Measurements from ENCODE around the gene CASP9.

The CASP9 gene

DNA sequence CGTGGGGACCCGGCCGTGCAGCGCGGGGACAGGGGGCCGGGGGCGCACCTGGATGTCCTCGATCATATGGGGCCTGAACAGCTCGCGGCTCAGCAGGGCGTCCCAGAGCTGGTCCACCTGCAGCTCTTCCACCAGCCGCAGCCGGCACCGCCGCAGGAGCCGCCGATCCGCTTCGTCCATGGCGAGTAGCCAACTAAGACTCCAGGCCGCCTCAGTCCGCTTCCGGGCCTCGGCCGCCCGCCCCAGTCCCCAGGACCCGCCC is at the start of gene CASP9:
CASP9 (minus strand) TSS at position 195 of the 262 bp plus-strand sequence; CDS start at position 180, 15 bp downstream.
- DNase-seq = no peak

DNA sequence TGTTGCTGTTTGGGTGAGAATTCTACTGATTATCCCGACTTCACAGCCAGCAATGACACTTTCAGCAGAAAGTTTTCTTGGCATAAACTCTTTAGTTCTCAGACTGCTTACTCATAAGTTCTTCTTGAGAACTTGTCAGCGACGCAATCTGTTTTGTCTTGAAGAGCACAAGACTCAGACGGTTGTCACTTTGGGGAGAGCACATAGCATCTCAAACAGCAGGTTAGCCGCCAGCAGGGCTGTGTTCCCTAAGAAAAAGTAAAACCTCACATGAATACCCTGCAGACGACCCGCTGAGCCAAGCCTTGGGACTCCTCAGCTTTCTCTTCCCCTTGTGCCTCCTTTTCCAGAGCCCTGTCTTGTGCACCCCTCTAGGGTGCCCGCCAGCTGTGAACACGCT is 49.5 kb upstream of the CASP9 start:
- no peak for DNase-seq

DNA sequence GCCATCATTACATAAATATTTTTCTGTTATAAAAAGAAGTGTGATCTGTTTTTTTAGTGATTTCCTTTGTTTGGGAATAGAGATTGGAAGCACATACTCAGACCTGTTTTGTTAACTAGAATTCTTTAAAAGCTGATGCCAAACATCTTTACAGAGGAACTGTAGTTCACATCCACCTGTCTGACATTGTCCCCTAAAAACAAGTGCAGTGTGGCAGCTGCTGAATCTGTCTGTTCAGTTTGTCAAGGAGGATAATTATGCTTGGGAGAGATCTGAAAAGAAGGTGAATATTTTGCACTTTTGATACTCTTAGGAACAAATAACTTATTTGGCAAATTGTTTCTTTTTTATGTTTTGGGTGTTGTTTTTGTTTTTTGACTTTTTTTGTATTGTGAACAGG is 47.3 kb upstream of the CASP9 start:
- DNase-seq = no peak

DNA sequence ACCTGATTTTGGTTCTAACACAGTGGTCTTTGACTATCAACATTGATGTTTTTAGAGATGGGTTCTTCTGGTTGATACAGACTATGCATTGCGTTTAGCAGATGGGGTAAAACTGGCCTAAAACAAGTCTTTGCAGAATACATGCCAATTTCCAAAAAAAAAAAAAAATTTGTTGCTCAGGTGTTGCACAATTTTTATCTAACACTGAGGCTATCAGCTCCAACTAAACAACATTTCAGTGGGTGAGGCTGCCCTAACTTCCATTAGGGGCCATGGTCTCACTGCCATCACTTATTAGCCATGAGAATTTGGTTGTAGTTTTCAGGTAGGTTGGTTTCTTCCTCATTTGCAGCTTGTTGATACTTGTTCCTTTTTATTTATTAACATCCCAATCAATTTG is 46.8 kb upstream of the CASP9 start:
- DNase-seq = no peak

DNA sequence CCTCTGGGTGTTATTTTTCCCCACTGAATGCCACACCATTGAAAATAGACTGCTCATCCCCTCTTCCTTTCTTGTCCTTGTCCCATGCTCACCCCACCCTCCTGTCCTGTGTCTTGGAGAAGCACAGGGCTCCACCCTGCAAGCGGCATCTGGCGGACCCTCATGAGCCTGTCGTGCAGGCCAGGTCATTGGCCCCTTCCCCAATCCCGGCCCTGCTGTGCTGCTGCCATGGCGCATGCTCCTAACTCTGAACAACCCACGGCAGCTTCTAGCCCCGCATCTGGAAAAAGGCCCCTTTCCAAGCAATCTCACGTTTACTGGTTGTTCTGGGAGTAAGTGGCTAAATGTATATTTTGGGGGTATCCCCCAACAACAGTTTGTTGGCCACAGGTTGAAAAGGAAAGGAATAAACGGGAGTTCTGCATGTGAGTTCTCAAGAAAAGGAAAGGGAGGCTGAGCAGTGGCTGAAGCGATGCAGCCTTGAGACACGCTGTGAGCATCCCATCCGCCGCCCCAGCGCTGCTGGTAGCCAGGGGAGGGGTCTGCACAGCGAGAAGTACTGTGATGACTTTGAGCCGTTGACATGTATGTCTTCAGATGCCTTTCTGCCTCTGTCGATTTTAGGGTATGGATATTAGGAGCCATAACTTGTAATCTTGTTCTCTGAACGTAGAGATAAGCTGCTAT is 44.5 kb upstream of the CASP9 start:
- DNase-seq = no peak

DNA sequence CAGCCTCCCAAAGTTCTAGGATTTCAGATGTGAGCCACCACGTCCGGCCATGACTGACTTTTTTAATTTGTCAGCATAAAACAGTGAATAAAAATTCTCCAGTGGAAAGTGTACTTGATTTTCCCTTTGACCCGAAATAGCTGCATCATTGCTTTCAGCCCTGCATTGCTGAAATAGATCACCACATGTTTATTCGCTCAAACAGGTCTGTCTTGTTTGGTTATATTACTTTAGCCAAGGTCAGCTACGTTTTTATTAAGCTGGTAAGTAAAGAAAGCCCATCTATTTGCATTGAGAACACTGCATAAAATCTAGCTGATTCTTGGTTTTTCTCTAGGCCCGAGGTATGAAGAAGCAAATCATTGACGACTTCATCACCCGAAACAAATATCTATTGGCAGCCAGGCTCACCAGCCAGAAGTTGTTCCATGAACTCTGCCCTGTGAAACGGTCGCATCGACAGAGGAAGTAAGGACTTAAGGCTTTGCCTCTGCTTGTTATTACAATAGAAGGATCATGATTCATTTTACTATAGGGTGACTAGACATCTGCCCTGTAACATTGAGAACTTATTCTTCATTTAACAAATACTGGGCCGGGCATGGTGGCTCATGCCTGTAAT is 35.3 kb upstream of the CASP9 start:
- no peak for DNase-seq

DNA sequence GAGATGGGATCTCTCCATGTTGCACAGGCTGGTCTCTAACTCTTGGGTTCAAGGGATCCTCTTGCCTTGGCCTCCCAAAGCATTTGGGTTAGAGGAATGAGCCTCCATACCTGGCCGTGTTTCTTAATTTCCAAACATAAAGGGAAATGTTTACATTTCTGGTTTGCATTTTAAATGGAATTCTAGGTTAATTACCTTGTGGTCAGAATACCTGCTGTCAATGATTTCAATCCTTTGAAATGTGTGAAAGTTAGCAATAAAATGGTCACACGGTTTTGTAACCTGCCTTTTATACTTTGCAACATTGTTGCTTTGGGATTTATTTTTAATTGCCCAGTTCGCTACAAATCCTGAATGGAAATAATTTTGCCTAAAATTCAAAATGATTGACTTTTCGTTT is 34.5 kb upstream of the CASP9 start:
- no peak for DNase-seq

DNA sequence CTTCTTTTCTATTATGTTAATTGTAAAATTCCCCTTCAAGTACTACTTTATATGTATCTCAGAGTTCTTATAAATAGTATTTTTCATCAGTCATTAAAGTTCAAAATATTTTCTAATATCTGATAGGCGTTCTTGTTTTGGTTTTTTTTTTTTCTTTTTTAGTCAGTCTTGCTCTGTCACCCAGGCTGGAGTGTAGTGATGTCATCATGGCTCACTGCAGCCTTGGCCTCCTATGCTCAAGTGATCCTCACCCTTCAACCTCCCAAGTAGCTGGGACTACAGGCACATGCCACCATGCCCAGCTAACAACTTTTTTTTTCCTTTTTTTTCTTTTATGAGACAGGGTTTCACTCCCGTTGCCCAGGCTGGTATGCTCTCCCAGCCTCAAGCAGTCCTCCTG is 33.6 kb upstream of the CASP9 start:
- no peak for DNase-seq

DNA sequence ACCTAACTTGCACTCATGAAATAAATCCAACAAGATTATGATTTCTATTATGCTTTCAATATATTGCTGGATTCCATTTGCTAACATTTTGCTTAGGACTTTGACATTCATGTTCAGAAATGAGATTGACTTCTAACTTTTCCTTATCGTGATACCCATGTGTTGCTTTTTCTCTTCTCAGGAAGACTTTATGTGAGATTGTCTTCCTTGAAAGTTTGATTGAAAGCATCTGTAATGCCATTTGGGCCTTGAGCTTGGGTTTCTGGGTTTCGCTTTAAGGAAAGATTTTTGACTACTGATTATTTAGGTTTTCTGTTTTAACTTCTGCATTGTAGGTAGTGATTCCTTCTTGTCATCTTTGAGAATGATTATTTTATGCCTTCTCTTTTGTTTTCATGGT is 33.0 kb upstream of the CASP9 start:
- DNase-seq = no peak

DNA sequence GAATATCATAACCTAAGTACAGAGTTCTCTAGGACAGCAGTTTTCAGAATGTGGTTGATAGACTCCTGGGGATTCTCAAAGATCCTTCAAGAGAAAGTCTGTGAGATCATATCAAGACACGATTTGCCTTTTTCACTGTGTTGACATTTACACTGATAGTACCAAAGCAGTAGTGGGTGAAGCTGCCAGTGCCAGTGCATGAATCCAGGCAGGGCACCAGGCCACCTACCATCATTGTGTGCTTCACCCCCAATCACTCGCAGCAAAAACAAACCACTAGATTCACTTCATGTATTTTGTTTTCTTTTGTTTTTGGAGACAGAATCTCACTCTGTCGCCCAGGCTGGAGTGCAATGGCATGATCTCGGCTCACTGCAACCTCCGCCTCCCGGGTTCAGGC is 26.6 kb upstream of the CASP9 start:
- DNase-seq = no peak

DNA sequence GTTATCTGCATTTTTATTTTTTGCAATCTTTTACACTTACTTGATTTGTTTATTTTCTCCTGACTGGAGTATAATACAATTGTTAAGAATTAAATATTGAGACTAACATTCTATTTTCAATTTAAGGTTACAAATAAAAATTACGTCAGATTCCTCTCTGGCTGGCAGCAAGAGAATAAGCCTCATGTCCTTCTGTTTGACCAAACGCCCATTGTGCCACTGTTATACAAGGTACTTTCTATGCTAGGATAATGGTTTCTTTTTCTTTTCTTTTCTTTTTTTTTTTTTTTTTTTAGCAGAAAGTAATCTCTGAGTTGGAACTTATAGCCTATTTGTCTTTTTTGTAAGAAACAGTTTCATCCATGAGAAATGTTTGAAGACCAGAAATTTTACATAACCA is 22.6 kb upstream of the CASP9 start:
- no peak for DNase-seq

DNA sequence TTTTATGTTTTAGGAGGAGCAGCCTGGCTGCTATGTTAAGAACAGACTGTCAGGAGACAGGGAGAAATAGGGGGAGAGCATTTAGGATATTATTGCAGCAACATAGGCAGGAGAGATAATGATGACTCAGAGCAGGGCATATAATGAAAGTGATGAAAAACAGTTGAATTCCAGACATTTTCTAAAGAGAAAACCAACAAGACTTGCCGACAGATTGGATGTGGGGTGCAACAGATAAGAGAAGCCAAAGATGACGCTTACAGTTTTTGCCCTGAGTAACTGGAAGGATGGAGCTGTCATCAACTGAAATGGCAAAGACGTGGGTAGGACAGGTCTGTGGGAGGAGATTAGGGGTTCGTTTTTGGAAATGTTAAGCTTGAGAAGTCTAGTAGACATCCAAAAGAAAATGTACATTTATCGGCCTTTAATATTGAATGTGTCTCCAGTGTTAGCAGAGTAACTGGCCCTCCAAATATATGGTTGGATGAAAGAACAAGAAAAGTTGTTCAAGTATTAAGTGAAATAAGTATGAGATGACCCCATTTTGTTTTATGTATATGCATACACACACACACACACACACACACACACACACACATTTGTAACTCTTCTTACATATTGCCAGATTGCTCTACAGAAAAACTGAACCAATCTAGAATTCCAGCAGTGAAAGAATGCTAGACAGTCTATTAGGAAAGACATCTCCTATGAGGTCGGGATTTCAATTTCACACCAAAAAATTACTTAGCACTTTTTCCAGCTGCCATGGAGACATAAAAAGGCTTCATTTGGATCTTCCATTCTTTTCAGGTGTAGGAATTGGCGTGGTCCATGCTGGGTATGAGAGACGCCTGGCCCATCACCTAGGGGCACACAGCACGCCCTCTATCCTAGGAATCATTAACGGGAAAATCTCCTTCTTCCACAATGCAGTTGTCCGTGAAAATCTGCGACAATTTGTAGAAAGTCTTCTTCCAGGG is 19.9 kb upstream of the CASP9 start:
- DNase-seq = no peak

DNA sequence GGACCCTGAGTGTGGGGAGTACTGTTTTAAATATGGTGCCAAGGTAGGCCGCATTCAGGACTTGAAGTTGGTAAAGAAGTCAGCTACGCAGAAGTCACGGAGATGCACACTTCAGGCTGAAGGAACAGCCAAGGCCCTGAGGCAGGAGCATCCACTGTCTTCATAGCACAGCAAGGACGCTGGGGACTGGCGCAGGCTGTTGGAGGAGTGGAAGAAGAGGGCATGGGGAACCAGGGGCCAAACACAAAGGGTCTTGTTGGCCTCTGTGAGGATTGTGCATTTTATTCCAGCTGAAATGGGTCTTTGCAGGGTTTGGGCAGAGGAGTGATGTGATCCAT is 19.2 kb upstream of the CASP9 start:
- DNase-seq = no peak

DNA sequence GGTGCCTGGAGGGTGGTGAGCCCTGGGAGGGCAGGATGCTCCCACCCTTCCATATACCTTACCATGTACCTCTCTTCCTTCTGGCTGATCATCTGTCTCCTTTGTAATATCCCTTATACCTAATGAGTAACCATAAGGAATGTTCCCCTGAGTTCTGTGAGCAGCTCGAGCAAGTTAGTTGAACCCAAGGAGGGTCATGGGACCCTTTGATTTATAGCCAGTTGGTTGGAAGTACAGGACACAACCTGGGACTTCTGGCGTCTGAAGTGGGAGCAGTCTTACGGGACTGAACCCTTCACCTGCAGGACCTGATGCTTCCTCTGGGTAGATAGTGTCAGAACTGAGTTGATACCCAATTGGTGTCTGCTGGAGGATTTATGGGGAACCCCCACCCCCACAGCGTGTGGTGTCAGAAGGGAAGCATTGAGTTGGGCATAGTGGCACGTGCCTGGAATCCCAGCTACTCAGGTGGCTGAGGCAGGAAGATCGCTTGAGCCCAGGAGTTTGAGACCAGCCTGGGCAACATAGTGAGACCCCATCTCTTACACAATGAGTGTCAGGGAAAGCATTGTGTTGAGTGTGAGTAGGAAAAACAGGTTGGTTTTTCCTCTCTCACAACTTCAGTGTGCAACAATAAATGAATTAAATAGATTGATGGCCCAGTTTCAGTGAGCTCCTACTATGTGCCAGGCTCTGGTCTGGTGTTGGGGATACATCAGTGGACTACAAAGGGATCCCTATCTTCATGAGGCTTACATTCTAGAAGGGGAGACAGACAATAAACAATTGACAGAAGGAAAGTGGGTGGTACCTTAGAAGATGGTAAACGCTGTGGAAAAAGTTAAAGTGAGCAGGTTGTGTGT is 18.6 kb upstream of the CASP9 start:
- no peak for DNase-seq

DNA sequence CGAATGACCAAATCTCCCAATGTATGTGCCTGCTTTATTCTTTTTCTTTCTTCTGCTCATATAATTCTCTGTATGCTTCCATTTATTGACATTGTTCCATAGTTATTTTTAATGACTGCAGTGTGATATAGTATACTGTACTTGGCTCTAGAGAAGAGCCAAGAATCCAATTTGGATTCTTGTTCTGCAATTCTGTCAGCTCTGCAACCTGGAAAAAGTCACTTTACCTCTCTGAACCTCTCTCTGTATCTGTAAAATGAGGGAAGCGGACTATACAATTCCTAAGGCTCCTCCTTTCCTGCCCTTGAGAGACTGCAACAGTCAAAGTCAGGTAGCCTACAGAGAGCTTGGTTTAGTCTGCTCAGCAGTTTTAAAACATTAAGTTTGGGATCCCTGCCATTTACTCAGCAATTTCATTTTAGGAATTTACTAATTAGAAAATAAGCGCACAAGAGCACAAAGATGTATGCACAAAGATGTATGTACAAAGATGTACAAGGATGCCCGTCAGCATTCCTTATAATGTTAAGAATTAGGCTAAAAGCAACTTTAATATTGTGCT is 17.3 kb upstream of the CASP9 start:
- DNase-seq = no peak

DNA sequence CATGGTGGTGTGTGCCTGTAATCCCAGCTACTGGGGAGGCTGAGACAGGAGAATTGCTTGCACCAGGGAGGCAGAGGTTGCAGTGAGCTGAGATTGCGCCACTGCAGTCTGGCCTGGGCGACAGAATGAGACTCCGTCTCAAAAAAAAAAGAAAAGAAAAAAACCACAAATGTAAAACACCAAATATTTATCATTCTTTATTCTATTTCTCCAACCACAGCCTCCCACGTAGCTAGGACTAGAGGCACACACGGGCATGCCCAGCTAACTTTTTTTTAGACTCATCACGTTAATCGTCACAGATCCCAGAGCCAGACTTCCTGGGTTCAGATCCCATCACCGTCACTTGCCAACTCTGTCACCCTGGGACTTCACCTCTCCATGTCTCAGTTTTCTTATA is 16.2 kb upstream of the CASP9 start:
- DNase-seq = no peak

DNA sequence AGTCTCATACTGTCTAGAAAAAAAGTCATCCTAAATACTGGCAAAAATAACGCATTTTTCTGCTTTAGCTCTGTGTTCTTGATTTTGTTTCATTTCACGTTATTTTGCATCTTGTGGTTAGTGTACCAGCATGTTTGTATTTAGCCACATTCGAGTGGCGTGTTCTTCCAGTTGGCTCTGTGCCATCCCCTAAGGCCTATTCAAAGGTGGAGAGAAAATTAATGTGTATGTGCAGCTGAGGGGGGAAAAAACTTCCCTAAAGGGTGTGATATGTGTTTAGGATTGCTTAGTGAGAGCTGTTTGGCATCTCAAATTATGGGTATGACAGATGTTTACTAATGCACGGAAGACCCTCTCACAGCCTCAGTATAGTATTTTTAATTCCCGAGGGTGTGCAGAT is 14.8 kb upstream of the CASP9 start:
- no peak for DNase-seq

DNA sequence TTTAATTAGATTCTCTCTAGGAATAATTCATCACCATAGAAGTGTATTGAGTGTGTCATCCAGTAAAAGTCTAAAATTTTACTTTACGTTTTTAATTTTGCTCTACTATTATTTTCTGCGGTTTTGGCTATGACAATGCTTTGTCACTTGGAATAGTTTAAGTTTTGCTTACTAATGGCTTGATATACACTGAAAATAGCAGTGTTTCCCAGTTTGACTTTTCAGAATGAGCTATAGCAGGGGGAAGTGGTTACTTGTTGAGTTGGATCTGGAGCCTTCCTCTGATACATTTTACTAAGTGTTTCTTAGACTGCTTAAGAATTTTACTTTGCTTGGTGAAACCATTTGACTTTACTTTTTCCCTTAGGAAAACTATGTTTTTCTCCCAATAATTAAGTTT is 7.7 kb upstream of the CASP9 start:
- no peak for DNase-seq

DNA sequence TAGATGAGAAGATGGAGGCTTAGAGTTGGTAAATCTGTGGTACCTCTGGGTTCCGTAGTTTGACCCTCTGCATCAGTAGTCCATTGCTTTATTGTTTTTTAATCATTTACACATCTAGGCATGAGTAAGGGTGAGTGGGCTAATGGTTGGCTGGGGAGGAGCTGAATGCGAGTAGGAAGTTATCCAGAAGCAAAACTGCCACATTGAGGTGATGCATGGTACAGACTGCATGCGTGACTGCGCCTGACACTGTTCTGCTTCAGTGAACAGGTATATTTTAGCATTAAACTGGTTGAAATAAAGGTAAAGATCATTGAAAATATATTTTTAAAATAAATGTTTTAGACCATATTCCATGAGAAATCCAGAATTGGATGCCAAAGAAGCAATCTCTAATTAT is 7.0 kb upstream of the CASP9 start:
- DNase-seq = no peak

DNA sequence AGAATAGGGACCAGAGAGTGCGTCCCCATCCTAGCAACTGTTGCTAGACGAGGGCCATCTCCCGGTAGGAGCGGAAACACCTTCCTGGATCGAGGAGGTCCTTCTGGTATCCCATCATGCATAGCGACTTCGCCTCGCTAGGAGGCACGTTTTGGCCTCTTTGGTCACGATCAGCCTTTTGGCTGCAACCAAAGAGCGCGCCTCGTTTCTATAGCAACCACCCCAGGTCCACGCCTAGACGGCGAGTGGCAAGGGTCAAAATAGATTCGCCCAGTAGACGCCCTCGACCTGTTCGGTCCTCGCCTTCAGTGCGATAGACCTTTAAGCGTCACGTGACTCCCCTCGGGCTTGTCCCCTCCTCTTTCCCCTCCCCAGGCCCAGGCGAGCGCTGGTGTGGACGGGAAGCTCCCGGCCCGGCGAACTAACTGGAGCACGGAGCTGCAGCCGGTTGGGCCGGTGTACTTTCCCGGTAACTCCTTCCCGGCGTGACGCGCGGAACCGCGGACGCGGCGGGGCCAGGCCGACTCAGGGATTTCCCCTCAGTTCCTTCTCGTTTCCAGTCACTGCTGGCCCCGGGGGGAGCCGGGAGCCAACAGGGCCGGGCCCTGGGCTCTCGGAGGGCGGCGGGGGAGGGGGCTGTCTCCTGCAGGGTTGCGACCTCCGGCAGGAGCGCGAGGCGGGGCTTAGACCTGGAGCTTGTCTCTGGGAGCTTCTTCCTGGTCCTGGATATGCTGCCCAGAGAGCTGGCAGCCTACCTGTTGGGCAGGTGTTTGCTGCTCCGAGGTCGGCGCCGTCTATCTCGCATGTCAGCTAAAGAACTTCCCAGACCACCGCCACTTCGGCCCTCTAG is 2.7 kb upstream of the CASP9 start, which contains the start of gene DNAJC16:
DNAJC16 (plus strand) TSS at position 359 of the 850 bp plus-strand sequence. CDS start 2,258 bp downstream, outside the sequence.
- peak; percentile 100 for DNase-seq

DNA sequence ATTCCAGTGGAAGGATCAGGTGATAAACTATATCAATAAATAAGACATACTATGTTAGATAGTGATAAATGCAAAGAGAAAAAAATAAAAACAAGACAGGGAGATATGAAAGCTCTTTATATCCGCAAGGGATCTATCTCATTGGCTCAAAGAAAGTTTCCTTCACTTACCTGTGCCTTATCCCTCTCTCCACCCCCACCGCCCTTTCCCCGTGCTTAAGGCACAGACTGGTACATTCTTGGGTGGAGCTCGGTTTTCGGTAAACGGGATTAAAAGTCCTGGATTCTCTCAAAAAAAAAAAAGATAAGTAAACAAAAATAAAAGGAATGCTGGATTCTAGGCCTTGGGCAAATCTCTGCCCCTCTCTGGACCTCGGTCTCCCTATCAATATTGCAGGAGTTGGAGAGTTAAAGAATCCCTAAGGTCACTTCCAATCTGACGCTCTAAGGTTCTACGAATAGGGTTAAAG is 2.0 kb upstream of the CASP9 start:
- no peak for DNase-seq
